Measurements from ENCODE around the gene HOXA5.

HOXA5 gene

DNA sequence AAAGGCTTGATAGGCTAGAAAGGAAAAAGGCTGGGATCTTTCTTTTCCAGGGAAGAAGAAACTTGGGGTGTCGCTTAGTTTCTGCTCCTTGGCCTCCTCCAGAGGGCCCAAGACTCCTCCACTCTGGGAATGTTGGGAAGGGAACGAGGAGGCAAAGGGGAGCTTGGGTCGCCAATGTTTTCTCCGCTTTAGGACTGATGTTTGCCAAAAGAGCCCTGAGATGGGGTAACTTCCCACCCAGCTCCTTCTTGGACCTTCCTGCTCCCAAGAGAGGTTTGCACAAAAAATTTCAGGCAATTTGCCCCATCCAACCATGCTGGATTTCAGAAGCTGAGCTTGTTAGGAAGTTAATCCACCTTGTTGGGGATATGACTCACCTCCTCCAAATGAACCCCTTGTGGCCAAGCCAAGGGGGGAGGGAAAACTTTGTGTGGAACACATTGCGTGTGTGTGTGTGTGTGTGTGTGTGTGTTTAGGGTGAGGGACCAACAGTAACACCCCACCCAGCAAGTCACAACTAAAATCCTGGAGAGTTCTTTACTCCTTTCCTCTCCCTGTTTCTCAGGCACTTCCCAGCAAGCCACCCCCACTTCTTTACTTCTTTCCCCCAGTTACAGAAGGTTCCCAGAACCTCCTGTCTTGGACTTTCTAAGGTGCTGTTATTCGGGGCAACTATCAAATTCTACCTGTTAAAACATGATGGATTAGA is 32.3 kb downstream of the HOXA5 start:
- Histone ChIP-seq H3K36me3 (ENCODE audit: control insufficient read depth, insufficient read depth, low read length) (no peaks in the 10 kb centered on the region), H3K4me1 (ENCODE audit: control insufficient read depth, insufficient read depth, low read length, poor library complexity, severe bottlenecking) (peaks cover 24% of the 10 kb centered on the region), H3K4me3 (ENCODE audit: extremely low read depth, insufficient read depth, low read length, poor library complexity, severe bottlenecking) (no peak overlapping the region), H3K27ac (ENCODE audit: low read depth, low read length, severe bottlenecking) (peak overlapping the region; percentile 65), H3K9me3 (ENCODE audit: control insufficient read depth, low read length) (no peaks in the 10 kb centered on the region)
- WGBS, 2 experiments (ENCODE audit: insufficient coverage in 2 of 2), result 6 to 7% methylated on average over 4 of the region's 6 CpGs

DNA sequence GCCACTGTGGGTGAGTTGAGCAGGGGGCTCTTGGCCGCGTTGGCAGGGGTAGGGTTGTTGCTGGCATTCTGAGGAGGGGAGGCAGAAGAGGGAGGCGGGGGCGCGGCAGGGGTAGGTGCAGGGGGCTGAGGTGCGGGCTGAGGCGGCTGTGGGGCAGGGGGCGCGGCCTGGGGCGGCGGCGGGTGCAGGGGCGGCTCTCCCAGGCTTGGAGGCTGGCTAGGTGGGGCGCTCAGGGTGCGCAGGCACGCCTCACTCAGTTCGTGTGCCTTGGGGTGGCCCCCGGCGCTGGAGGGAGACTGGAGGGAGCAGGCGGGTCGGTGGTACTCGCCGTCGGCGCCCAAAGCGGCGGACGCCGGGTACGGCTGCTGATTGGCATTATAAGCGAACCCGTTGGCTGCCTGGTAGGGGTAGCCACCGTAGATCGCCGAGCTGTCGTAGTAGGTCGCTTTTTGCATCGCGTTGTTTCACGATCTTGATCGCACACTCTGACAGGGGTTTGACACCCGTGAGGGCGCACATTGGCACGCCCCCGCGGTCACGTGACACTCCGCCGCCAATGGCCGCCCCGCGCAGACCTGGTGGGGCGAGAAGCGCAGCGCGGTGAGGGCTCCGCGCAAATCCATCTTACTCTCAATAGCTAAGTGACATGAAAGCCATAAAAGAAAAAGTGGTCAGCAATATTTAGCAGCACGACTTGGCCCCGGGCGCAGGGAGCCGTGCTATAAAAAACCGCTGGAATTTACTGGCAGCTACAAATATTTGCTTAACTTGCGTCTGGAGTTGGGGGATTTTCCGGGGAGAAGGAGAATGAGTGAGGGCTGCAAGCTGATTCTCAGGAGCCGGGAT is 33.1 kb downstream of the HOXA5 start:
- WGBS, 2 experiments (ENCODE audit: insufficient coverage in 2 of 2), result 4% methylated on average over 48 to 49 of the region's 66 CpGs
- Histone ChIP-seq H3K9me3 (ENCODE audit: control insufficient read depth, low read length) (no peaks in the 10 kb centered on the region), H3K4me1 (ENCODE audit: control insufficient read depth, insufficient read depth, low read length, poor library complexity, severe bottlenecking) (peaks cover 24% of the 10 kb centered on the region), H3K4me3 (ENCODE audit: extremely low read depth, insufficient read depth, low read length, poor library complexity, severe bottlenecking) (no peak overlapping the region), H3K36me3 (ENCODE audit: control insufficient read depth, insufficient read depth, low read length) (no peaks in the 10 kb centered on the region), H3K27ac (ENCODE audit: low read depth, low read length, severe bottlenecking) (peak overlapping the region; percentile 65)

DNA sequence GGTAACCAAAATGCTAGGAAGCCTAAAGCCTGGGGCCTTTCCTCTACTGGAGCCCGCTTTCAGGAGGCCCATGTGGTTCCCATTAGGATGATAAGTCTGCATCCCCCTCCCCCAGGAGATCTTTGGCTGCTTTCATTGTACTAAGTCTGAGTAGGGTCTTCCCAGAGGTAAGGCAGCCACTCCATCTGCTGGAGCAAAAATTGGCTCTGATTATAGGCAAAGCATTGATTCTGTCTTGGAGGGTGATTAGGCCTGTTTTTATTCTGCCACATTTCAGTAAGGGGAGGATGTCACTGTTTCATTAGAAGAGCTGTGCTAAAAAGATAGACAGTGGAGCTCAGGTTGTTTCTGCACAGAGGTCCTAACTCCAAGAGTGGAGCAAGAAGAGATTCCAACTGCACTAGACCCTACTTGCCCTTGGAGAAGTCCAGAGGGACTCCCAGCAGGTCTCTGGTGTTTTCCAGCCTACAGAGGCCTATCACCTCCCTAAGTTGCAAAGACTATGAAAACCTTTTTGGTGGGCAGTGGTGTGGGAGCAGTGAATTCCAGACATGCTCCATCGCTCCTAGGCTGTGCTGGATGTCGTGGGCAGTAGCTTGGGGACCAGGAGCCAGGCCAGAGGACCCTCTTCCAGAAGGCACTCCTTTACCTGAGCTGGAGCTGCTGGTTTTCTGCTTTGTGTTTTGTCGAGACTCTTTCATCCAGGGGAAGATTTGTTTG is 33.9 kb downstream of the HOXA5 start:
- H3K9me3 ChIP-seq (ENCODE audit: control insufficient read depth, low read length), result no peaks in the 10 kb centered on the region
- H3K4me3 ChIP-seq (ENCODE audit: extremely low read depth, insufficient read depth, low read length, poor library complexity, severe bottlenecking), result no peak overlapping the region
- 47 to 69% methylated on average over 3 to 4 of the region's 4 CpGs for WGBS, 2 experiments (ENCODE audit: insufficient coverage in 2 of 2)
- no peaks in the 10 kb centered on the region for H3K36me3 ChIP-seq (ENCODE audit: control insufficient read depth, insufficient read depth, low read length)
- H3K4me1 ChIP-seq (ENCODE audit: control insufficient read depth, insufficient read depth, low read length, poor library complexity, severe bottlenecking), result peaks cover 19% of the 10 kb centered on the region
- H3K27ac ChIP-seq (ENCODE audit: low read depth, low read length, severe bottlenecking), result no peak overlapping the region

DNA sequence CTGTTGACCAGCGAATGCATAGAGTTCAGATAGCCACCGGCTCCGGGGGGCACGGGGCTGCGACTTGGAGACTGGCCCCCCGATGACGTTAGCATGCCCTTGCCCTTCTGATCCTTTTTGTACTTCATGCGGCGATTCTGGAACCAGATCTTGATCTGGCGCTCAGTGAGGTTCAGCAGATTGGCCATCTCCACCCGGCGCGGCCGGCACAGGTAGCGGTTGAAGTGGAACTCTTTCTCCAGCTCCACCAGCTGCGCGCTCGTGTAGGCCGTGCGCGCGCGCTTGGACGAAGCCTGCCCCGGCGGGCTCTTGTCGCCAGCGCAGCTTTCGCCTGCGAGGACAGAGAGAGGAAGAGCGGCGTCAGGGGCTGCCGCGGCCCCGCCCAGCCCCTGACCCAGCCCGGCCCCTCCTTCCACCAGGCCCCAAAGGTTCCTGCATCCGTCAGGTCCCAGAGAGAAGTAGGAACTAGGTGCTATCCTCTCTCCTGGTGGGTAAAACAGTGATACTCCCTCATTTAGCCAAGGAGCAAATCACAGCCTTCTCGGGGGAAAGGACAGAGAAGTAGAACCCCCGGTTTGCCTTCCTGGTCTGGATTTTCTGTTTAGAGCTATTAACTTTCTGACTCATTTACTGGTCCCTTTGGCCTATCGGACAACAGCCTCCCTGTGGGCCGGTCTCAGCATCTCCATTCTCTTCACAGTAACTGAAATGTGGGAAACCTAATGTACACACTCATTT is 34.9 kb downstream of the HOXA5 start:
- Histone ChIP-seq H3K36me3 (ENCODE audit: control insufficient read depth, insufficient read depth, low read length) (no peaks in the 10 kb centered on the region), H3K27ac (ENCODE audit: low read depth, low read length, severe bottlenecking) (peak overlapping the region; percentile 37), H3K4me1 (ENCODE audit: control insufficient read depth, insufficient read depth, low read length, poor library complexity, severe bottlenecking) (peaks cover 15% of the 10 kb centered on the region), H3K4me3 (ENCODE audit: extremely low read depth, insufficient read depth, low read length, poor library complexity, severe bottlenecking) (peak overlapping the region; percentile 7), H3K9me3 (ENCODE audit: control insufficient read depth, low read length) (no peaks in the 10 kb centered on the region)
- WGBS, 2 experiments (ENCODE audit: insufficient coverage in 2 of 2), result 1 to 4% methylated on average over 26 to 36 of the region's 41 CpGs

DNA sequence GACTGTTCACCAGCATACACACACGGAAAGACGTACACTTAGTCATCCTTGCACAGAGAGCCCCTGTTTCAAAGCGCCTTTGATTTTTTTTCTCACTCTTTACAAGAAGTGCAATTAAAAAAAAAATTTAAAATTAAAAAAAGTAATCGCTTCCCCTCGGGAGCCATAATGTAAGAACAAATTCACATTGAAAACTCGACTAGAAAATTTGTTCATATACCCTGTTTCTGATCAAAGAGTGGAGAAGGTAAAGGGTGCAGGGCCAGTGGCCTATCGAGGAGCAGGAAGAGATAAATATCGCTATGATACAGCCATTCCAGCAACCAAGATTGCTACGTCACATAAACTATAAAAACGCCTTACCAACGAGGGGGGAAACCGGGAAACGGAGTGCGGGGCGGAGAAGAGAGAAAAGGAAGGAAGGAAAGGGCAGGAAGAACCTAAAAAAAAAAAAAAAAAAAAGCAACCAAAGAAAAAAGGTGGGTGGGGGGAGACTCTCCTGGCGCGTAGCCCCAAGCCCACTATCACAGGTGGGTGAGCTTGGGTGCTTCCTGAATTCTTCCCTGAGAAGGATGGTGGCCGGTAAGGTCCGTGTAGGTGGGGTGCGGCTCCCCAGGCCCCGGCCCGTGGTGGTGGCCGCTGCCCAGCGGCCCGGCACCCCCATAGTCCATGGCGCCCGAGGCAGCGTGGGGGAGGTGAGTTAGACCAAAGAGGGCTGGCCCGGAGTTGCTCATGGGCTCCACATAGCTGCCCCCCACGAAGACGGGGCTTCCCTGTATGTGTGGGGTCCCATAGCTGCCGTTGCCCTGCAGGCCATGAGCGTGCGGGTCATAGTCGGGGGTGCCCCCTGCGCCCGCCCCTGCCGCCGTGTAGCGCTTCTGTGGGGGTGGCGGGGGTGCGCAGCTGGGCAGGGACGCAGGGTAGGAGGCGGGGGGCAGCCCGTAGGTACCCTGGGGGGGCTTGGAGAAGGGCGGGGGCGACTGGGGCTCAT is 35.8 kb downstream of the HOXA5 start:
- Histone ChIP-seq H3K36me3 (ENCODE audit: control insufficient read depth, insufficient read depth, low read length) (no peaks in the 10 kb centered on the region), H3K4me1 (ENCODE audit: control insufficient read depth, insufficient read depth, low read length, poor library complexity, severe bottlenecking) (peaks cover 15% of the 10 kb centered on the region), H3K9me3 (ENCODE audit: control insufficient read depth, low read length) (no peaks in the 10 kb centered on the region), H3K27ac (ENCODE audit: low read depth, low read length, severe bottlenecking) (peak overlapping the region; percentile 37), H3K4me3 (ENCODE audit: extremely low read depth, insufficient read depth, low read length, poor library complexity, severe bottlenecking) (peak overlapping the region; percentile 7)
- WGBS, 2 experiments (ENCODE audit: insufficient coverage in 2 of 2), result 6 to 8% methylated on average over 18 to 24 of the region's 47 CpGs

DNA sequence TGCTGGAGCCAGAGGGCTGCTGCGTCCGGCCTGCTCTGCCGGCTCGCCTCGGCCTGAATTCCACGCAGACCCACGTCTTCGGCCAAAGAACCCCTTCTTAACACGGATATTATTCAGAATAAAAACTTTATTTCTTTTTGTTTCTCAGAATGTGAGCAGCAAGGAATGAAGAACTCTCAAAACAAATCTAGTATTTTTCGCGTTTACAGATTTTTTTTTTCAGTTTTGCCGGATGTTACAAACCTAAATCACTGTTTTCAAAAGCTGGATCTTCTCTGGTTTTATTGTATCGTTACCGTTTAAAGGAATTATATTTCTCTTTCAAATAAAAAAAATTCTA is 36.6 kb downstream of the HOXA5 start:
- Histone ChIP-seq H3K9me3 (ENCODE audit: control insufficient read depth, low read length) (no peaks in the 10 kb centered on the region), H3K4me1 (ENCODE audit: control insufficient read depth, insufficient read depth, low read length, poor library complexity, severe bottlenecking) (peaks cover 15% of the 10 kb centered on the region), H3K27ac (ENCODE audit: low read depth, low read length, severe bottlenecking) (peak overlapping the region; percentile 80), H3K4me3 (ENCODE audit: extremely low read depth, insufficient read depth, low read length, poor library complexity, severe bottlenecking) (peak overlapping the region; percentile 9), H3K36me3 (ENCODE audit: control insufficient read depth, insufficient read depth, low read length) (no peaks in the 10 kb centered on the region)
- 0 to 1% methylated on average over 2 to 12 of the region's 14 CpGs for WGBS, 2 experiments (ENCODE audit: insufficient coverage in 2 of 2)

DNA sequence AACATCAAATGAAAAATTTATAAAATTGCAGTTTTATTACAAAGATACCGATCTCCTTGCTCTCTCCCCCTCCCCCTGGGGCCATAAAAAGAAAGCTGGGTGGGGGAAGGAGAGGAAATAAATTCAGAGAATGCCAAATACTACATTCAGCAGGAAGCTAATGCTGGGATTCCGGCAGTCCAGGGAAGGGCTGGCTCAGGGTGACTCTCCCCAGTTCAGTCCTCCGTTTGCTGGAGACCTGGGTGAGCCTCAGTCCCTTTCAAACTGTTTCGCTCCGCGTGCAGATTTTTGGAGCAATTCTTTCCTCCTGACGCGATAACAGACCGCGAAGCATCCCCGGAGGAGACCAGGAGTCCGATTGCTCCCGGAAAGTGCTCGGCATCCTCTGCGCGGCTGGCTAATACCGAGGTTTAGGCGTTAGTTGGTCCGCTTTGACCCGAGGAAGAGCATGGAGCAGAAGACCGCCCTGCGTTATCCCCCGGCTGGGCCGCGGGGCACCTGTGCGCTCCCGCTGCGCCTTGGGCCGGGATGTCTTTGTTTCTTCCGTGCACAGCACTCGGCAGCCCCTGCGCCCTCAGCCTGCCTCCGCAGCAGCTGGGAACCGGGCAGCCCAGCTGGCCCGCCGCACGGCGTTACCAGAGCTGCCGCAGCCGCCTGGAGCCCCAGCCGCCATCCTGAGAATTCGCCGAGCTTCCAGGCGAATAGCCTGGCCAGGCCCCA is 37.1 kb downstream of the HOXA5 start:
- Histone ChIP-seq H3K9me3 (ENCODE audit: control insufficient read depth, low read length) (no peaks in the 10 kb centered on the region), H3K4me1 (ENCODE audit: control insufficient read depth, insufficient read depth, low read length, poor library complexity, severe bottlenecking) (peaks cover 15% of the 10 kb centered on the region), H3K4me3 (ENCODE audit: extremely low read depth, insufficient read depth, low read length, poor library complexity, severe bottlenecking) (peak overlapping the region; percentile 9), H3K27ac (ENCODE audit: low read depth, low read length, severe bottlenecking) (peak overlapping the region; percentile 80), H3K36me3 (ENCODE audit: control insufficient read depth, insufficient read depth, low read length) (no peaks in the 10 kb centered on the region)
- WGBS, 2 experiments (ENCODE audit: insufficient coverage in 2 of 2), result 1% methylated on average over 41 of the region's 44 CpGs

DNA sequence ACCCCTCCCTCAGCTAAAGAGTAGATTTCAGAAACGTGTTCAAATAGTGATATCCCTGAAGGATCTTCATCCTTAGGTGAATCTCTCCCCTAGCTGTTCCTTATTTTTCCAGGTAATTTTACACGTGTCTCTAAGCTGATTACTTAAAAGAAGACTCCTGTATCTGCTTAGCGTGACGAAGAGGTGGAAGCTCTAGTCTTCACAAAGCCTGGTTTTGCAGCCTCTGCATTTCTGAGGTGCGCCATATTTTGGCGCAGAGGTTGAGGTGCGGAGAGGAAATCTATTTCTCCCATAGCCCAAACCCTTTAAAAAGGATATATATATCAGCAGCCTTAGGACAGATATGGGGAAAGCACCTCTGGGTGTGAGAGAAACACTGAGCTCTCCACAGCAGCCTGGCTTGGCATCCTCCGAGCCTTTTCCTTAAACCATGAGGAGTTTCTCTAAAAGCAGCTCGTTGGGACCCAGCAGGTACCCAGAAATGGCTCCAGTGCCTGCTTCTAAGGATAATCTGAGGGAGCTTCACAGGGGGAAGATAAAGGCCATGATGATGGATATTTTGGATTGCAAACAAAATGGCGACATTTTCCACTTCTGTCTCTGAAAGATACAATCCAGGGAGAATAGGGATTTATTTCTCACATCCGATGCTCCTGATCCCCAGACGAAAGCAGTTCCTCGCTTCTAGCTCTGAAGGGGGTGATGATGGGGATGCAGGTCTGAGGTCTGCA is 38.0 kb downstream of the HOXA5 start:
- WGBS, 2 experiments (ENCODE audit: insufficient coverage in 2 of 2), result 15 to 20% methylated on average over 3 to 5 of the region's 13 CpGs
- H3K4me3 ChIP-seq (ENCODE audit: extremely low read depth, insufficient read depth, low read length, poor library complexity, severe bottlenecking), result no peak overlapping the region
- H3K36me3 ChIP-seq (ENCODE audit: control insufficient read depth, insufficient read depth, low read length), result no peaks in the 10 kb centered on the region
- peak overlapping the region; percentile 80 for H3K27ac ChIP-seq (ENCODE audit: low read depth, low read length, severe bottlenecking)
- peaks cover 11% of the 10 kb centered on the region for H3K4me1 ChIP-seq (ENCODE audit: control insufficient read depth, insufficient read depth, low read length, poor library complexity, severe bottlenecking)
- no peaks in the 10 kb centered on the region for H3K9me3 ChIP-seq (ENCODE audit: control insufficient read depth, low read length)
